K562 (cell line): ENCODE measurements around the gene RBMS1. TPM values are rescaled to one million over a fixed set of nuclear protein-coding genes. Genes with fewer than 3 reads are reported as not detected.

Experiments used
- ATAC-seq: fragments of 200-7000 bp; cut with Tn5 transposase; 3 replicates; pipeline ENCODE4 v1.9.1; 2020; ENCODE audit warnings: moderate library complexity
- BruUV-seq: library from RNA; stranded (reverse); fragments of 400-500 nt; replicated peaks from 2 replicates; lab custom pipeline; 2021; lab: Mats Ljungman, UMichigan
- CTCF ChIA-PET: fragments of 300-600 bp; formaldehyde crosslinking; extraction: SDS; loops from one replicate; lab custom pipeline; 2021; ENCODE audit warnings: low intra/inter-chr PET ratio; lab: Yijun Ruan, JAX
- POLR2A ChIA-PET: fragments of 300-600, 350-650 bp; sonication (Branson Sonifier 250); formaldehyde crosslinking; extraction: SDS; loops from one replicate; lab custom pipeline; 2021; ENCODE audit warnings: antibody characterized with exemption, inconsistent platforms; lab: Yijun Ruan, JAX
- DNase-seq, 4 experiments: peaks; one replicate each; pipeline versions ENCODE4 v3.0.0 to v3.0.0-alpha.2; 2011 to 2018; ENCODE audit warnings: low spot score in 3 of 4, mixed read lengths in 3 of 4; ENCODE audit errors: extremely low read depth in 1 of 4
- FAIRE-seq: peaks from 2 replicates; lab custom pipeline; 2011; peaks lifted over from hg19 to GRCh38; lab: Jason Lieb, UNC
- H2AFZ ChIP-seq: 2 replicates; pipeline ENCODE4 v1.6.0; 2011; ENCODE audit warnings: low read depth, low read length, control low read depth, inconsistent platforms
- H3K27ac ChIP-seq: fragments of 200-600 bp; 3 replicates; pipeline ENCODE4 v1.8.0; 2011; ENCODE audit warnings: low read depth, mild to moderate bottlenecking, control low read depth, inconsistent platforms, low read length, moderate library complexity, mixed read lengths; ENCODE audit errors: extremely low read depth
- H3K27me3 ChIP-seq, 2 experiments: fragments of 300-600 bp in 1 of 2; 2 replicates in 1 of 2; 3 replicates in 1 of 2; pipeline versions ENCODE4 v1.6.0 to v1.8.0; 2011; ENCODE audit warnings: inconsistent platforms in 2 of 2, low read length in 2 of 2, mild to moderate bottlenecking in 1 of 2, mixed read lengths in 1 of 2, moderate library complexity in 1 of 2; ENCODE audit not compliant: control insufficient read depth in 2 of 2, insufficient read depth in 2 of 2
- H3K36me3 ChIP-seq: fragments of 300-600 bp; 3 replicates; pipeline ENCODE4 v1.8.0; 2011; ENCODE audit warnings: mild to moderate bottlenecking, low read length, inconsistent platforms; ENCODE audit not compliant: control insufficient read depth, insufficient read depth
- H3K4me1 ChIP-seq, 2 experiments: fragments of 200-600 bp in 1 of 2; replicated peaks in 1 of 2; 2 replicates in 1 of 2; 3 replicates in 1 of 2; pipeline versions ENCODE4 v1.5.1 to v1.8.0; 2011; ENCODE audit warnings: inconsistent platforms in 2 of 2, low read length in 2 of 2, mild to moderate bottlenecking in 1 of 2, mixed read lengths in 1 of 2, moderate library complexity in 1 of 2; ENCODE audit not compliant: control insufficient read depth in 2 of 2, insufficient read depth in 2 of 2
- H3K4me2 ChIP-seq: 2 replicates; pipeline ENCODE4 v1.6.1; 2011; ENCODE audit warnings: low read length, control low read depth, inconsistent platforms, mixed read lengths; ENCODE audit not compliant: insufficient read depth
- H3K4me3 ChIP-seq: fragments of 200-600 bp; sonication (generic), shearing (Covaris generic); 2 replicates; pipeline ENCODE4 v1.5.1; 2016; ENCODE audit warnings: control low read depth, inconsistent platforms
- H3K79me2 ChIP-seq: fragments of 200-600 bp; 3 replicates; pipeline ENCODE4 v1.8.0; 2011; ENCODE audit warnings: low read length, inconsistent platforms; ENCODE audit not compliant: control insufficient read depth, insufficient read depth
- H3K9ac ChIP-seq, 2 experiments: 2 replicates each; pipeline versions ENCODE4 v1.6.0 to v1.6.1; 2011; ENCODE audit warnings: low read depth in 2 of 2, low read length in 2 of 2, control low read depth in 1 of 2, inconsistent platforms in 1 of 2, mild to moderate bottlenecking in 1 of 2, mixed read lengths in 1 of 2; ENCODE audit not compliant: insufficient read depth in 1 of 2
- H3K9me1 ChIP-seq: one replicate; pipeline ENCODE4 v1.6.0; 2011; ENCODE audit warnings: inconsistent platforms, mild to moderate bottlenecking, low read length, moderate library complexity; ENCODE audit not compliant: control insufficient read depth, insufficient read depth
- H3K9me3 ChIP-seq: replicated peaks from 2 replicates; pipeline ENCODE4 v1.5.1; 2011; ENCODE audit warnings: low read depth, low read length, inconsistent platforms; ENCODE audit not compliant: control insufficient read depth, insufficient read depth
- H4K20me1 ChIP-seq: replicated peaks from 2 replicates; pipeline ENCODE4 v1.6.1; 2011; ENCODE audit warnings: low read length, inconsistent platforms, mixed read lengths; ENCODE audit not compliant: control insufficient read depth, insufficient read depth
- ERF ChIP-seq: fragments of 450-650 bp; formaldehyde crosslinking; IDR thresholded peaks from 2 replicates; pipeline ENCODE4 v1.4.0; 2020; ENCODE audit warnings: mild to moderate bottlenecking, mixed read lengths
- ESRRB ChIP-seq: fragments of 250-450 bp; sonication (Bioruptor Pico); IDR thresholded peaks from 2 replicates; pipeline ENCODE4 v1.5.0; 2020; ENCODE audit warnings: mild to moderate bottlenecking, moderate library complexity, borderline replicate concordance
- GATAD2B ChIP-seq: fragments of 450-650 bp; IDR thresholded peaks from 2 replicates; pipeline ENCODE4 v1.6.1; 2017; ENCODE audit warnings: mild to moderate bottlenecking, borderline replicate concordance
- LCOR ChIP-seq: sonication (generic); formaldehyde crosslinking; IDR thresholded peaks from 2 replicates; pipeline ENCODE4 v1.8.0; 2022; ENCODE audit warnings: mild to moderate bottlenecking, missing genetic modification reagents
- MBD1 ChIP-seq: fragments of 250-450 bp; sonication (Bioruptor Pico); IDR thresholded peaks from 2 replicates; pipeline ENCODE4 v1.8.0; 2022; ENCODE audit warnings: inconsistent platforms
- MTA3 ChIP-seq: fragments of 450-650 bp; formaldehyde crosslinking; IDR thresholded peaks from 2 replicates; pipeline ENCODE4 v1.6.1; 2017; ENCODE audit warnings: mild to moderate bottlenecking, borderline replicate concordance
- NFATC3 ChIP-seq: fragments of 450-650 bp; IDR thresholded peaks from 2 replicates; pipeline ENCODE4 v1.6.1; 2017; ENCODE audit warnings: mild to moderate bottlenecking
- OTX1 ChIP-seq: fragments of 450-650 bp; formaldehyde crosslinking; IDR thresholded peaks from 2 replicates; pipeline ENCODE4 v1.4.0; 2022; ENCODE audit warnings: mild to moderate bottlenecking
- PPARD ChIP-seq: fragments of 250-450 bp; sonication (Bioruptor Pico); IDR thresholded peaks from 2 replicates; pipeline ENCODE4 v1.8.0; 2022; ENCODE audit warnings: inconsistent platforms, mild to moderate bottlenecking, moderate library complexity
- SFPQ ChIP-seq: fragments of 200-400 bp; formaldehyde crosslinking; IDR thresholded peaks from 2 replicates; pipeline ENCODE4 v1.6.1; 2017; ENCODE audit warnings: mild to moderate bottlenecking, low read depth, low read length, moderate library complexity
- TCF15 ChIP-seq: fragments of 250-450 bp; sonication (Bioruptor Pico); IDR thresholded peaks from 2 replicates; pipeline ENCODE4 v1.8.0; 2022; ENCODE audit warnings: moderate library complexity, mild to moderate bottlenecking, inconsistent platforms
- TEAD1 ChIP-seq, 2 experiments: fragments of 450-650 bp in 1 of 2; sonication (generic) in 1 of 2; formaldehyde crosslinking; IDR thresholded peaks; 2 replicates each; pipeline versions ENCODE4 v1.4.0 to v1.8.0; 2020 to 2022; ENCODE audit warnings: mild to moderate bottlenecking in 2 of 2, missing genetic modification reagents in 1 of 2
- TFAM ChIP-seq: fragments of 250-450 bp; sonication (Bioruptor Pico); conservative IDR thresholded peaks from 2 replicates; pipeline ENCODE4 v1.5.0; 2021; ENCODE audit warnings: mild to moderate bottlenecking, moderate library complexity
- ZFP36 ChIP-seq: fragments of 150-350 bp; IDR thresholded peaks from 2 replicates; pipeline ENCODE4 v1.6.1; 2018; ENCODE audit warnings: low read length, low read depth; ENCODE audit not compliant: partially characterized antibody
- ZNF165 ChIP-seq: fragments of 250-450 bp; sonication (Bioruptor Pico); IDR thresholded peaks from 2 replicates; pipeline ENCODE4 v1.4.0; 2020; ENCODE audit warnings: borderline replicate concordance
- ZNF274 ChIP-seq: IDR thresholded peaks from 2 replicates; pipeline ENCODE4 v1.6.1; 2011; ENCODE audit warnings: low read depth, mild to moderate bottlenecking, low read length, moderate library complexity, borderline replicate concordance
- WGBS: fragments of 100-300 bp; shearing (Covaris generic); methylation state at CpG from one replicate; pipeline ENCODE4 v1.1.6; 2016; ENCODE audit warnings: low coverage, mixed read lengths; ENCODE audit not compliant: insufficient coverage; ENCODE audit errors: missing lambda C conversion rate; 5-methylcytosine and 5-hydroxymethylcytosine counted together
- in situ Hi-C: fragments of 300-500 bp; cut with MboI; formaldehyde crosslinking; loops from 4 replicates; pipeline ENCODE4 v1.15.0; 2018; ENCODE audit warnings: inconsistent platforms, mixed read lengths
- intact Hi-C: fragments of 100-400 bp; cut with micrococcal nuclease; formaldehyde crosslinking; loops from 2 replicates; pipeline ENCODE4 v1.14.2; 2022
- polyA plus RNA-seq, 8 experiments: library from polyadenylated mRNA; depleted of rRNA in 4 of 8; stranded (reverse) in 5 of 8; unstranded in 3 of 8; fragments of >200 nt; fragmentation: Nextera tagmentation in 2 of 8; fragmentation: Illumina TruSeq in 1 of 8; extraction: Ambion mirVana in 2 of 8; extraction: Trizol in 1 of 8; gene quantifications; 2 replicates each; pipeline versions ENCODE4 v1.2.1 to v1.2.3, GENCODE V29; 2011 to 2014; ENCODE audit warnings: inconsistent platforms in 1 of 8, missing spikeins in 1 of 8
- total RNA-seq, 7 experiments: library from RNA; depleted of rRNA in 6 of 7; stranded (reverse); fragments of >200 nt in 6 of 7; fragmentation: Illumina TruSeq in 2 of 7; extraction: Trizol in 2 of 7; gene quantifications; 2 replicates each; pipeline versions ENCODE4 v1.2.1 to v1.2.3, GENCODE V29; 2011 to 2021; ENCODE audit warnings: low replicate concordance in 1 of 7
- TF ChIP-seq, protein P1 (sequence below): fragments of 450-650 bp; IDR thresholded peaks from 2 replicates; pipeline ENCODE4 v1.6.1; 2016; ENCODE audit warnings: low read depth, mild to moderate bottlenecking, moderate library complexity

RBMS1 gene
- total and polyA plus RNA-seq, 9 of the 15 experiments (the other 6 are each of a cell fraction or from before 2014, with no cell fraction given): 0.04 to 0.31 (median 0.09) TPM; not detected in 6

DNA sequence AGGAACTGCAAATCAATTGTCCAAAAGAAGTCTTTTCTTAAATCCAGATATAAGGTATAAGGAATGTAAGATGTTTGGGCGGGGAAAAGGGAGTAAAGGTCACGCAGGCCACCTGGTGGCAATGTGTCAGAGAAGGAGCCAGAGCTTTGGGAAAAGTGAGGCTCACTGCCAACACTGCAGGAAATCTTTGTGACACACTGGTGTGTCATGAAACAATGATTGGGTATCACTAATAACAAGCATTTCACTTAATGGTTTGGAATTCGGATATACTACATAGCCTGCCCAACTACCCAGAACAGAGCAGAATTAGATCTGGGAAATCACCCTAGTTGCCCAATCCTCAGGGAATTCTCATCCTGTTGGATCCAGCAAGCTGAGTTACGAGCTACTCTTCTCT is 61.0 kb downstream of the RBMS1 start:
- H3K4me3 ChIP-seq: no peak overlapping the region
- no peak for DNase-seq
- no peaks in the 10 kb centered on the region for H3K9me1 ChIP-seq
- H2AFZ ChIP-seq: no peak overlapping the region
- H3K36me3 ChIP-seq: no peaks in the 10 kb centered on the region
- no peak for FAIRE-seq
- no peaks in the 10 kb centered on the region for H3K27me3 ChIP-seq
- TF ChIP-seq ZNF165 (CRISPR knock-in tag) (no peak), MBD1 (no peak), LCOR (CRISPR knock-in tag) (no peak), TCF15 (CRISPR knock-in tag) (no peak), NFATC3 (no peak), GATAD2B (no peak), ERF (no peak), PPARD (CRISPR knock-in tag) (no peak), TEAD1 (CRISPR knock-in tag; IDR thresholded peaks at IDR 0.05) (no peak), TFAM (CRISPR knock-in tag) (no peak), ZFP36 (no peak), SFPQ (no peak), ESRRB (CRISPR knock-in tag) (no peak), OTX1 (CRISPR knock-in tag) (no peak), MTA3 (no peak), ZNF274 (no peak)
- TF ChIP-seq, protein P1, sequence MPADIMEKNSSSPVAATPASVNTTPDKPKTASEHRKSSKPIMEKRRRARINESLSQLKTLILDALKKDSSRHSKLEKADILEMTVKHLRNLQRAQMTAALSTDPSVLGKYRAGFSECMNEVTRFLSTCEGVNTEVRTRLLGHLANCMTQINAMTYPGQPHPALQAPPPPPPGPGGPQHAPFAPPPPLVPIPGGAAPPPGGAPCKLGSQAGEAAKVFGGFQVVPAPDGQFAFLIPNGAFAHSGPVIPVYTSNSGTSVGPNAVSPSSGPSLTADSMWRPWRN: no peak
- H3K9me3 ChIP-seq: no peaks in the 10 kb centered on the region
- intact Hi-C loops: no loop called here
- no peak for ATAC-seq
- H3K79me2 ChIP-seq: no peaks in the 10 kb centered on the region
- BruUV-seq: no TSS peak
- no peak overlapping the region for H3K27ac ChIP-seq
- ChIA-PET CTCF (no interaction called here), POLR2A (interaction anchor here (0.5 to 0.6 kb wide), 2 partner anchors 64 to 337 kb away, joined by 3 read pairs; no protein-coding TSS in a partner anchor)
- H3K4me1 ChIP-seq: no peaks in the 10 kb centered on the region
- H3K9ac ChIP-seq: no peak overlapping the region
- WGBS: 0% methylated on average over 4 of the region's 4 CpGs
- no peaks in the 10 kb centered on the region for H4K20me1 ChIP-seq
- no peak overlapping the region for H3K4me2 ChIP-seq
- in situ Hi-C loops: no loop called here
